SK-N-MC (cell line): ENCODE data around the gene MBD5.

Experiments used
- EZH2 ChIP-seq: fragments of 200-600 bp; sonication (generic); IDR thresholded peaks from one replicate; pipeline ENCODE4 v1.6.1; 2017; ENCODE audit warnings: antibody characterized with exemption
- FOXP2 ChIP-seq: optimal IDR thresholded peaks from 2 replicates; pipeline ENCODE3; 2011; ENCODE audit warnings: mild to moderate bottlenecking, moderate library complexity; ENCODE audit not compliant: insufficient read depth; ENCODE audit errors: extremely low read length, control extremely low read depth
- POLR2AphosphoS5 ChIP-seq: IDR thresholded peaks from 2 replicates; pipeline ENCODE4 v1.6.1; 2012; ENCODE audit warnings: mild to moderate bottlenecking, low read depth, low read length, borderline replicate concordance

- TF ChIP-seq POLR2AphosphoS5 (no peak), EZH2 (no peak), FOXP2 (no peak)
Measured at GRCh38 chr2:148515976-148516375, 495.1 kb downstream of the MBD5 start.
